Right lobe of liver (tissue), 4 donors: ENCODE measurements around the gene TAPBPL.

ENCODE experiments used
- CTCF ChIP-seq, 4 donors: fragments of 200-600 bp in 3 of 4; fragments of 450-650 bp in 1 of 4; IDR thresholded peaks; one replicate each; pipeline versions ENCODE4 v1.5.1 to v1.8.0; 2016 to 2022; ENCODE audit warnings: antibody characterized with exemption in 4 of 4, mild to moderate bottlenecking in 2 of 4
- POLR2A ChIP-seq: fragments of 450-650 bp; IDR thresholded peaks from one replicate; pipeline ENCODE4 v1.6.1; 2017; ENCODE audit warnings: antibody characterized with exemption, mild to moderate bottlenecking
- donor health status: DM: no; HTN: no; CAD: no.
- donor health status: DM: no; HTN: no; CAD: no.
- donor health status: DM: no; HTN: yes; CAD: no.

DNA sequence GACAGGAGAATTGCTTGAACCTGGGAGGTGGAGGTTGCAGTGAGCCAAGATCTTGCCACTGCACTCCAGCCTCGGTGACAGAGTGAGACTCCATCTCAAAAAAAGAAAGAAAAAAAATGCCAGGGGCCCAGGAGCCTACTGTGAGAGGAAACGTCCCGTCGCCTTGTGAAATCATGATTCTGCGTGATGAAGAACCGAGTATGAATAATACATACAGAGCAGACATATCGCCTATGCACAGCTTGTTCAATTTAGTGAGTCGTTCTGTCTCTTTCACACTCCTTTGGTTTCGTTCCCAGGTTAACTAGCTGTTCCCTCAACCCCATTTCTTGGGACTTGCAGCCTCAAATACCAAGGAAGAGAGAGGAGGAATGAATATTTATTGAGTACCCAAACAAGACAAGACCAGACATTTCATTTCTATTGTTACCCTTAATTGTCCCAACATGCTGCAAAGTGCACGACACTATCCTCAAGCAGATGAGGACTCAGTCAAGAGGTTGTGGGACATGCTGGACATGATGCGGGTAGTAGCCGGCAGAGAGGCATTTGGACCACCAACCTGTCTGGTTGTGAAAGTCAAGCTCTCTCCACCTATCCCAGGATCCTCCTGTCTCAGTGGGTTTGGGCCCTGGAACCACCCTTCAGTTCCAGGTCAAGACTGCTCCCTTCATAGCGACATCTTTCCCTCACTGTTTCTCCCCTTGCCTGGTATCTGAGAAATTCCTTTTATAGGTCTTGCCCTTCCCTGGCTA lies 15.7 kb upstream of the TAPBPL start:
- TF ChIP-seq POLR2A, result no peak
- no peak for TF ChIP-seq CTCF (IDR thresholded peaks at IDR 0.05)
